CD4-positive, alpha-beta T cell treated with Interleukin-15 for 4 hours (primary cell): ENCODE data around the gene ZBTB40.

ENCODE experiments used
- DNase-seq: peaks from one replicate; pipeline ENCODE4 v3.0.0-alpha.2; 2020; ENCODE audit warnings: low spot score

ZBTB40 gene

DNA sequence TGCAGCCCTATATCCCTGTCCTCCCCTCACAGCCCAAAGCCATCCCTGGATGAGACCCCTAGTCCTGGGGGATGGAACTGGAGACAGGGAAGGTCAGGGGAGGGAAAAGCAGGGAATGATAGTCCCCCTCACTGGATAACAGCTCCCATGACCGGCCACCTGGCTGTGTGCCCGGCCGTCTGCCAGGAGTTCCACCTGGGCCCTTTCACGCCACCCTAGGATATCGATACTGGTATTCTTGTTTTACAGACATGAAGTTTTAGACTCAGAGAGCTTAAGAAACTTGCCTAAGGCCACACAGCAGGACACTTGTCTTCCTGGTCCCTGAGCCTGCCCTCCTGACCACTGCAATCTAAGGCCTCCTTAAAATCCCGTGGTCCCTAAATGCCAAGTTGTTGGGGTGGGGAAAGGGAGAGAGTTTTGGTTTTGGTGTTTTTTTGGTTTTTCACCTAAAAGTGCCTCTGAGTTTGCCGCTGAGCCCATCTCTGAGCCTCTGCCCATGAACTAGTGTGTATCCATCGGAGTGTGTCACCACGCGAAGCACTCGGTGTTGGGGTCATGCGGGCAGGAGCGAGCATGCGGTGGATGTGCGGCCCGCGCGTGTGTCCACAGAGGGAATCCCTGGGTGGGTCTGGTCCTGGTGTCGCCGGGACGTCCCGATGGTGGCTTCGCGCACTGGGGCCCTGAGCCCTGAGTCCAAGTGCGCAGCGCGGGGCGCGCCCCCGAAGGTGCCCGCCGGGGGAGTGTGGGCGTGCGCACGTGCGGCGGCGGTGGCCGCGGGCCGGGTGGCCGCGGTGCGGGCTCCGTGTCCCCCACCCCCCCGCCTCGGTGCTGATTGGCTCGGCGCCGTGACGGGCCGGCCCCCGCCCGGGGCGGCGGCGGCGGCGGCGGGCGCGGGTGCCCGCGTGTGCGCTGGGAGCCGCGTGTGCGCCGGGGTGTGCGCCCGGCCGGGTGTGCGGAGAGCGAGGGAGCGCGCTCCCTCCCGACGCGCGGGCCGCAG lies 111.2 kb downstream of the ZBTB40 start, which contains the start of gene EPHA8:
TSS of gene EPHA8 (plus strand) at position 906 of the 1,000 bp plus-strand sequence. CDS start 147 bp downstream, outside the sequence.
- no peak for DNase-seq

DNA sequence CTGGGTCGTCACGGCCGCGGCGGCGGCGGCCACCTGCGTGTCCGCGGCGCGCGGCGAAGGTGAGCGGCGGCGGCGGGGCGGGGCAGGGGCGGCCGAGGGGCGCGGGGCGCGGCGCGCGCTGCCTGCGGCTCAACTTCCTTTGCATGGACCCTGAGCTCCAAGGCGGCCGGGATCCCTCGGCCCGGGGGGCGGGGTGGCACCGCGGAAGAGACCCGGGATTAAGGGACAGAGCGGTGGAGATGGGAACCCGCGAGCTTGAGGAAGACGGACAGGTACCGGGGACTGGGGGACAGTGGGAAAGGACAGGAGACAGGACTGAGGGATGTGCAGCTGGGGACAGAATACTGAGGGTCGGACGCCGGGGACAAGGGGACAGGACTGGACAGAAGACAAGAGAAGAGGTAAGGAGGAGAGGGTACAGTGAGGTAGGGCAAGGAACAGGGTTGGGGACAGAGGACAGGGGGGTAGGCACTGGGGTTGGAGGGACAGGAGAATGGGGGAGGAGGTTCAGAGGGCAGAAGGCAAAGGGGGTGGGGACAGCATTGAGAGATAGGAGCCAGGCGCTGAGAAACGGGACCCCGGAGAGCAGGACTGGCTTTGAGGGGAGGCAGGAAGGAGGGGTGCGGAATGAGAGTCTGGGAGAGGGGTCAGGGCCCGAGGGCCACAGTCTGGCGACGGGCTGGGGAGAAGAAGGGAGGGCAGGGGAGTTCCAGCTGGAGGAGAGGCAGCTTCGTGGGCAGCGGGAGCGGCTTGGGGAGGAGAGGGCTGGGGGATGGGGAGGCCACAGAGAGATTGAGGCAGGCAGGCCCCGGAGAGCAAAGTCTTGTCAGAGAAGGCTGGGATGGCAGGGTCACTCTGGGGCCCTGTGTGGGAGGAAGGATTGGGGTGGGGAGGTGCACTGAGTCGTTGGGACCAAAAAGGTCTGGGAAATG lies 112.3 kb downstream of the ZBTB40 start:
- no peak for DNase-seq

DNA sequence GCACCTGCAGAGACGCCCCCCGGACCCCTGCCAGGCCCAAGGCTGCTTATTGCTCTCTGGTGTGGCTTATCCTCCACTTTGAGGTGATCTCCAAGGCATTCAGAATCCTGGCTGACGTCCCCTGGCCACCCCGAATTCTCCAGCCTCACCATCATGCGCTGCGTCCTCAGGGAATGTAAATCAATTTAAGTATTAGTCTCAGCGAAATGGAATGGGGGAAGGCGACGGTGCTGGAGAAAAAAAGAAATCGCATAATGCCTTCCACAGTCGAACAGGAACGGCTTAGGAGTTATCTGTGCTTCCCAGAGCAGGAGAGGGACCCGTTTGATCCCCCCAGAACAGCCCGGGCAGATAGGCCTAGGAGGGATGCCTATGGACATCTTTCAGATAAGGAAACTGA lies 114.5 kb downstream of the ZBTB40 start:
- DNase-seq, result no peak

DNA sequence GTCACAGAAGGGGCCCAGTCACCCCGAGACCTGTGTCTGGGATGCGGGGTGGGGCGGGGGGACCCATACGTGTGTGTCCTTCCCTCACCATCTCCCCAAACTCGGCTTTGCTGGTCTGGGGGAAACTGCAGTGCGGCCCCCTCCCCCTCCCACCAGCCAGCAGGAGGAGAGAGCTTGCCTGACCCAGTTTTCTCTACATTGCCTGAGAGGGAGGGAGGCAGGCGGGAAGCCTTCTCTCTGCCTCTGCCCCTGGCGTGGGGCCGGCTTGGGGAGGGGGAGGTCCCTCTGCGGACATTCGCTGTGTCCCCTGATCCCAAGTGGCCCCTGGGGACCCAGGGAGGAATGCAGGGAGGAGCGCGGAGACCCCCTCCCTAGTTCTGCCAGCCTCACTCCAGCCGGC lies 115.5 kb downstream of the ZBTB40 start:
- no peak for DNase-seq

DNA sequence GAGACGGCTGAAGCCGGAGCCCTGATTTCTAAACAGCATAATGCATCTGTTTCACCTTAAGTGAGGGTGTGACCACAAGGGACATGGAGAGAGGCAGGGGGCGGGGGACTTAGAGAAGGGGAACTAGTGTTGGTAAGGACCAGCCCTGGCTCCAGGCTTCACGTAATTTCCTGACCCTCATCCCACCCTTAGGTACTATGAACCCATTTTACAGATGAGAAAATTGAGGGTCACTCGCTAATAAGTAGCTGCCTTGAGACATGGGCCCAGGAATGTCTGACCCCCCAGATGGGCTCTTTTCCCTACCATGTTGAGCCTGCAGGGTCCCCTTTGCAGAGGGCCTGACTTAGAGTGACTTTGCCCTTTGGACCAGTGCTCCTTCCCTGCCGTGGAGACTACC lies 116.3 kb downstream of the ZBTB40 start:
- no peak for DNase-seq

DNA sequence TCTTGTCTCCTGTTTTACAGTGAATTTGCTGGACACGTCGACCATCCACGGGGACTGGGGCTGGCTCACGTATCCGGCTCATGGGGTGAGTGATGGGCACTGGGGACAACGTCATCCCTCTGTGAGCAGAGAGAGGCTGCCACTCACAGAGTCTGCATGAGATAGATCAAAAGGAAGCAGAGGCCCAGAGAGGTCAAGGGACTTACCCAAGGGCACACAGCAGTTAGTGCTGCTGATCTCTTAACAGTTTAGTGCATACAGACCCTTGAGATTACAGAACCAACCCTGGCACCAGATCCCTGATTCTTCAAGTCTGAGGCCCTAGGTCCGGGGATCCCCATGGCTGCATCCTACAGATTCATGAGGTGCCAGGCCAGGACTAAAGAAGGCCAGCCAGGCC lies 117.6 kb downstream of the ZBTB40 start:
- DNase-seq, result no peak

DNA sequence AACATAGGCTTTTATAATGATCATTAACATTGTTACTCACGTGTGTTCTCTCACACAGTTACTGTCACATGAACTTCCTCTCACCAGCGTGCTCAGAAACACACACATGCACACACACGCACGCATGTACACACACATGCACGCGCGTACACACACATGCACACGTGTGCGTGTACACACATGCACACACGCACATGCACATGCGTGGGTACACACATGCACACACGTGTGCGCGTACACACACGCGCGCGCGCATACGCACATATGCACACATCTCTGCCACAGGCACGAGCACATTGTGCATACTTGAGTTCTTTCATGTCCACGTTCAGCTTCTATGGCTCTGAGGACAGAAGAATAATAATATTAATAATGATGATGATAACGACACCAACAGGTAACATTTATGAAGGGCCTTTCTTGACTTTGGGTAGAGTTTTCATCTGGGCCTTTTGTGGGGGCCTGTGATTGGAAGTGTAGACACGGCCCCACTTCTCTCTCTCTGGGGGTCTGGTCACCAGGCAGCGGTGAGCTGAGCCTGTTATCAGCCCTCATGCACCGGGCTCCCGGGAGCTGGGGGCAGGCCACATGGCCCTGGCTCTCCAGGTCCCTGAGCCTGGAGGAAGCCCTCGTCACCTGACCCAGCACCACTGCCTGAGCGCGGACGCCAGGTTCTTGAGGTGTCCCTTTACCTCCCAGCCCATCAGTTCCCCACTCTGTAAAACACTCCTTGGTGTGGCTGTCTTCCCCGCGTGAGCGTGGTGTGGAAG lies 118.7 kb downstream of the ZBTB40 start:
- DNase-seq, result no peak

DNA sequence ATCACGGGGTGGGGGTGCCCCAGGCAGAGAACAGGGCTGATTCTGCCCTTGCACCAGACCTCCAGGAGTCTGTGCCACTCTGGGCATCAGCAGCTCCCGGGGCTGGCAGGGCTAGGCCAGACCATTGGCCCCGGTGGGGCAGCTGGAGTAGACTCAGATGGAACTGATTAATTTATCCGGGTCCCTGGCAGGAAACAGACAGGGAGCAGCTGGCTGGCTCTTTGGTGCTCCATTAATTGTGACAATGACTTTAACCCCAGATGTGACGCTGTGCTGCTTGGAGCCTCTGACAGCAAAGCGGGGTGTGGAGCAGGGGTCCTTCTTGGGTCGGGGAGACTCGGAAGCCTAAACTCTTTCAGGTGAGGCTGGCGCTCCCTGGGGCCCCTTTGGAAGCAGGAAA lies 121.2 kb downstream of the ZBTB40 start:
- DNase-seq, result no peak

DNA sequence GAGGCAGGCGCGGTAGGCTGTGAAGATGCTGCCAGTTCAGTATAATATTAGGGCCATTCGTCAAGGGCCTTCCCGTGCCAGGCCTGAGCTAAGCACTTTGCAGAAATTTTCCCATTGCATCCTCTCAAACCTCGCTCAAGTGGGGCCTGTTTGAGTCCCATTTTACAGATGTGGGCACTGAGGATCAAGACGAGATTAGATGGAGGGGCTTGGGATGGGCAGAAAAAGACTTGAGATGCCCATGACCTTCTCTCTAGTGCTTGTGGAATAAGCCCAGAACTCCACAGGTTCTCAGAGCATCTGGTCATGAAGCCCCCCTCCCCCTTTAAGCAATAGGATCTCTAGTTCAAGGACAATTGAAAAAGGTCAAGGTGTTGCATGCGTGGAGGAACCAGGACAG lies 121.6 kb downstream of the ZBTB40 start:
- no peak for DNase-seq

DNA sequence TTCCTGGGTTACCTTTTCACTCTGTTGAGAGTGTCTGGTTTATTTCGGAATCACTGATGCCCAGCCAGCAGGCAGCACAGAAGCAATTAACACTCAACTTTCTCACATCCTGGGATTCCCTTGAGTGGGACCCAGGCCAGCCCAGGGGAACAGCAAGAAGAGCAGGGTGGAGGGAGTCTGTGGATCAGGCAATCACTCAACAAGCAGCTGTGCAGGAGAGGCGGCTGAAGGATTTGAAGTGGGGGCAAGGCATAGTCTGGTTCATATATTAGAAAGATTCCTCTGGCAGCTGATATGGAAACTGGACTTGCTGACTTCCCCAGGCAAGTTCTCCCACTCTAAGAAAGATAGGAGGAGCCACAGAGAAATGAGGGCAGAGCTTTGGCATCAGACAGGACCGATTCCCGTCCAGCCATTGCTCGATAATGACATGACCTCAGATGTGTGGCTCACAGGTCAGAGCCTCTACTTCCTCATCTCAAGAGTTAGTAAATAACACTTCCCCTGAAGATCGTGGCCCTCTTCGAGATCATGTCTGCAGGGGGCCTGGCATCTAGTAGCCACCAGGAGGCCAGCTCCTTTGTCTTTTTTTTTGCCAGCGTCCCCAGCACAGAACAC lies 124.0 kb downstream of the ZBTB40 start:
- DNase-seq, result no peak

DNA sequence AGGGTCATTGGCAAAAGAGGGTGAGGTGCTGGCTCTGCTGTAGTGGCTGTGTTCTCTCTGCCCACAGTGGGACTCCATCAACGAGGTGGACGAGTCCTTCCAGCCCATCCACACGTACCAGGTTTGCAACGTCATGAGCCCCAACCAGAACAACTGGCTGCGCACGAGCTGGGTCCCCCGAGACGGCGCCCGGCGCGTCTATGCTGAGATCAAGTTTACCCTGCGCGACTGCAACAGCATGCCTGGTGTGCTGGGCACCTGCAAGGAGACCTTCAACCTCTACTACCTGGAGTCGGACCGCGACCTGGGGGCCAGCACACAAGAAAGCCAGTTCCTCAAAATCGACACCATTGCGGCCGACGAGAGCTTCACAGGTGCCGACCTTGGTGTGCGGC lies 124.5 kb downstream of the ZBTB40 start:
- DNase-seq, result no peak

DNA sequence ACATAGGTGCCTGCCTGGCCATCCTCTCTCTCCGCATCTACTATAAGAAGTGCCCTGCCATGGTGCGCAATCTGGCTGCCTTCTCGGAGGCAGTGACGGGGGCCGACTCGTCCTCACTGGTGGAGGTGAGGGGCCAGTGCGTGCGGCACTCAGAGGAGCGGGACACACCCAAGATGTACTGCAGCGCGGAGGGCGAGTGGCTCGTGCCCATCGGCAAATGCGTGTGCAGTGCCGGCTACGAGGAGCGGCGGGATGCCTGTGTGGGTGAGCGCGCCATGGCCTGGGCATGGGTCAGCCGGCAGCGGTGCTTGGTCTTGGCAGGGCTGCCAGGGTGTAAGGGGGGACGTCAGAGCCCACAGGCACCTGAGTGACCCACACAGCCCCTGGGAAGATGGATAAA lies 125.0 kb downstream of the ZBTB40 start:
- no peak for DNase-seq

DNA sequence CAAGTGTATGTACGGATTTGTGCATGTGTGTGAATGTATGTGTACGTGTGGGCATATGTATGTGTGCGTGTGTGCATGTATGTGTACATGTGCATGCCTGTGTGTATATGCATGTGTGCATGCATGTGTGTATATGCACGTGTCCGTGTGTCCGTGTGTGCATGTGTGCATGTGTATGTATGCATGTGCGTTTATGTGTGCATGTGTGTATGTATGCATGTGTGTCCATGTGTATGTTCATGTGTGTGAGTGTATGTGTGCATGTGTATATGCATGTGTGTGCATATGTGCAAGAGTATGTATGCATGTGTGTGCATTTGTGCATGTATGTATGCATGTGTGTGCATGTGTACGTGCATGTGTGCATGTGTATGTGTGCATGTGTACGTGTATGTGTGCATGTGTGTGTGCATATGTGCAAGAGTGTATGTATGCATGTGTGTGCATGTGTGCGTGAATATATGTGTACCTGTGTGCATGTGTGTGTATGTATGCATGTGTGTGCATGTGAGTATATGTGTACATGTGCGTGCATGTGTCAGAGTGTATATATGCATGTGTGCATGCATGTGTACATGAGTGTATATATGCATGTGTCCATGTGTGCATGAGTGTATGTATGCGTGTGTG lies 127.2 kb downstream of the ZBTB40 start:
- no peak for DNase-seq

DNA sequence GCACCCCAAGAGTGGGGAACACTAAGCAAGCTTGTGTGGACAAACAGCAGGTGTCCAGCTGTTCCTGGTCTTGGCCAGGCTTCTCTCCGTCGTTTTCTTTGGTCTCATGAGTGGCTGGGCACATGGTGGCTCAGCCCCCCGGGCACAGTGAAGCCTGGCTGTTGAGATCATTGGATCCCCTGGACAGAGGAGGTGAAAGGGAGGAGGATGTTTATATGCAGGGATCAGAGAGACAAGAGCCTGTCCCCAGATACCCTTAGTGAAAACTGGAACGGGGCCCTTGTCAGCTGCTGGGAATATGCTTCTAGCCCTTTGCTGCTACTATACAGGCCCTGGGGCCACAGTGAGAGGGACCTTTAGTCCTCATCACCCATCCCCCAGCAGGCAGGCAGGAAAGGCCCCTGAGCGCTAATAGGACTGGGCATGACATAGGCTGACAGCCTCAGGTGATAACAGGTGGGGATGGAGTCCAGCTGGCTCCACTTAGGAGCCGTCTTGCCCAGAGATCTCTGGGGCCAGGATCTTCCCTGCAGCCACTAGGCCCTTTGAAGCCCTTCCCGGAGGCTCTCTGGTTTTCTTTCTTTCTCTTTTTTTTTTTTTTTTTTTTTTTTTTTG lies 128.0 kb downstream of the ZBTB40 start:
- no peak for DNase-seq
